ENCODE results near the gene MTIF2.
"Not testable (repeated sequence)": the region's sequence is repeated elsewhere in the genome, so short reads cannot be mapped to it uniquely, and the experiment has no call there.

MTIF2 gene

GRCh38 chr2:55200416-55200815 is 68.6 kb downstream of the MTIF2 start:
- no peak overlapping the region for H3K4me2 ChIP-seq (ENCODE audit: insufficient read depth, low read length, poor library complexity, severe bottlenecking)
- H4K8ac ChIP-seq (ENCODE audit: low read depth, low read length) = no peak overlapping the region
- H2BK15ac ChIP-seq (ENCODE audit: low read length) = no peak overlapping the region
- H3K4me1 ChIP-seq (ENCODE audit: control insufficient read depth in 2 of 2, insufficient read depth in 1 of 2, low read depth in 1 of 2, low read length in 2 of 2) = no peaks in the 10 kb centered on the region
- H2BK120ac ChIP-seq (ENCODE audit: low read depth, low read length) = no peak overlapping the region
- no peak overlapping the region for H3K27ac ChIP-seq (replicated peaks; ENCODE audit: low read length)
- no peak overlapping the region for H3K9ac ChIP-seq (ENCODE audit: low read depth, low read length, poor library complexity)
- H2AK5ac ChIP-seq (ENCODE audit: low read depth, low read length) = no peak overlapping the region
- no peak overlapping the region for H3K4ac ChIP-seq (ENCODE audit: low read length)
- H2AFZ ChIP-seq (ENCODE audit: low read length) = no peak overlapping the region
- no peak overlapping the region for H3K23ac ChIP-seq (ENCODE audit: low read depth, low read length, poor library complexity)
- peaks cover 2 to 79% of the 10 kb centered on the region in 2 donors for H3K36me3 ChIP-seq (replicated peaks in 1 of 2; ENCODE audit: control insufficient read depth in 2 of 2, insufficient read depth in 2 of 2, low read length in 2 of 2)
- no peak overlapping the region for H3K14ac ChIP-seq (ENCODE audit: low read length)
- no peak for DNase-seq (ENCODE audit: low spot score)
- H2BK5ac ChIP-seq (ENCODE audit: low read length) = no peak overlapping the region
- no CpG with 5 or more reads among the region's 1 CpG for WGBS, 2 donors (ENCODE audit: extremely low coverage in 2 of 2, insufficient read length in 2 of 2, insufficient replicate concordance in 1 of 2)
- H3K4me3 ChIP-seq (ENCODE audit: low read length in 2 of 2) = no peak overlapping the region
- no peak overlapping the region for H4K91ac ChIP-seq (ENCODE audit: low read depth, low read length, poor library complexity)
- no peaks in the 10 kb centered on the region for H3K27me3 ChIP-seq (ENCODE audit: control insufficient read depth in 3 of 3, insufficient read depth in 3 of 3, low read depth in 1 of 3, low read length in 3 of 3)
- no peaks in the 10 kb centered on the region for H3K79me1 ChIP-seq (ENCODE audit: low read depth, low read length)
- peaks cover 0 to 37% of the 10 kb centered on the region in 2 donors for H3K9me3 ChIP-seq (replicated peaks in 1 of 2; ENCODE audit: control insufficient read depth in 2 of 2, insufficient read depth in 1 of 2, low read depth in 1 of 2, low read length in 2 of 2)
- no peak overlapping the region for H2BK12ac ChIP-seq (ENCODE audit: low read length)
- no peak overlapping the region for H3K18ac ChIP-seq (ENCODE audit: low read length)

DNA sequence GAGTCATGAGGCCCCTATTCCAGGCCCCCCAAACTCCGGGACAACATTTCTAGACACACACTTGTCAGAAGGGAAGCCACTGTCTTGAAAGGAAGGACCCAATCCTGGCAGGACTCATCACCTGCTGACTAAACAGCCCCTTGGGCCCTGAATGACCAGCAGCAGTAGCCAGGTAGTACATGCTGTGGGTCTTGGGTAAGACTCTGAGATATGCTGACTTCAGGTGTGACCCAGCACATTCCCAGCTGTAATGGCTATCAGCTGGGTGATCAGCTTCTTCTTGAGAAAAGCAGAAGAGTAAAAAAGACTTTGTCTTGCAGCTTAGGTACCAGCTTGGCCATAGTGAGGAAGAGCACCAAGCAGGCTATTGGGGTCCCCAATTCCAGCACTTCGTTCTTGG is 72.5 kb downstream of the MTIF2 start:
- Histone ChIP-seq H3K27ac (replicated peaks; ENCODE audit: low read length) (no peak overlapping the region), H3K79me1 (ENCODE audit: low read depth, low read length) (no peaks in the 10 kb centered on the region), H2BK120ac (ENCODE audit: low read depth, low read length) (no peak overlapping the region), H3K18ac (ENCODE audit: low read length) (no peak overlapping the region), H3K9ac (ENCODE audit: low read depth, low read length, poor library complexity) (no peak overlapping the region), H3K9me3 (replicated peaks in 1 of 2; ENCODE audit: control insufficient read depth in 2 of 2, insufficient read depth in 1 of 2, low read depth in 1 of 2, low read length in 2 of 2) (peaks cover 0 to 16% of the 10 kb centered on the region in 2 donors), H3K27me3 (ENCODE audit: control insufficient read depth in 3 of 3, insufficient read depth in 3 of 3, low read depth in 1 of 3, low read length in 3 of 3) (no peaks in the 10 kb centered on the region), H3K4me1 (ENCODE audit: control insufficient read depth in 2 of 2, insufficient read depth in 1 of 2, low read depth in 1 of 2, low read length in 2 of 2) (no peaks in the 10 kb centered on the region), H3K14ac (ENCODE audit: low read length) (no peak overlapping the region), H3K36me3 (replicated peaks in 1 of 2; ENCODE audit: control insufficient read depth in 2 of 2, insufficient read depth in 2 of 2, low read length in 2 of 2) (peaks cover 2 to 68% of the 10 kb centered on the region in 2 donors), H3K4me3 (ENCODE audit: low read length in 2 of 2) (no peak overlapping the region), H2AFZ (ENCODE audit: low read length) (no peak overlapping the region), H3K4ac (ENCODE audit: low read length) (no peak overlapping the region), H4K8ac (ENCODE audit: low read depth, low read length) (no peak overlapping the region), H2AK5ac (ENCODE audit: low read depth, low read length) (no peak overlapping the region), H3K23ac (ENCODE audit: low read depth, low read length, poor library complexity) (no peak overlapping the region), H2BK15ac (ENCODE audit: low read length) (no peak overlapping the region), H4K91ac (ENCODE audit: low read depth, low read length, poor library complexity) (no peak overlapping the region), H3K4me2 (ENCODE audit: insufficient read depth, low read length, poor library complexity, severe bottlenecking) (no peak overlapping the region), H2BK5ac (ENCODE audit: low read length) (no peak overlapping the region), H2BK12ac (ENCODE audit: low read length) (no peak overlapping the region)
- no peak for DNase-seq (ENCODE audit: low spot score)
- no CpG with 5 or more reads among the region's 2 CpGs for whole genome bisulfite sequencing, 2 donors (ENCODE audit: extremely low coverage in 2 of 2, insufficient read length in 2 of 2, insufficient replicate concordance in 1 of 2)

GRCh38 chr2:55191888-55192287 is 77.1 kb downstream of the MTIF2 start:
- whole genome bisulfite sequencing, 2 donors (ENCODE audit: extremely low coverage in 2 of 2, insufficient read length in 2 of 2, insufficient replicate concordance in 1 of 2) = no CpG with 5 or more reads among the region's 2 CpGs
- H3K27me3 ChIP-seq (ENCODE audit: control insufficient read depth in 3 of 3, insufficient read depth in 3 of 3, low read depth in 1 of 3, low read length in 3 of 3); H3K18ac ChIP-seq (ENCODE audit: low read length); H3K4me1 ChIP-seq (ENCODE audit: control insufficient read depth in 2 of 2, insufficient read depth in 1 of 2, low read depth in 1 of 2, low read length in 2 of 2); H4K91ac ChIP-seq (ENCODE audit: low read depth, low read length, poor library complexity); H3K4ac ChIP-seq (ENCODE audit: low read length); H2BK12ac ChIP-seq (ENCODE audit: low read length); H3K79me1 ChIP-seq (ENCODE audit: low read depth, low read length); H3K14ac ChIP-seq (ENCODE audit: low read length); H3K23ac ChIP-seq (ENCODE audit: low read depth, low read length, poor library complexity); H2BK5ac ChIP-seq (ENCODE audit: low read length); H4K8ac ChIP-seq (ENCODE audit: low read depth, low read length); H2BK15ac ChIP-seq (ENCODE audit: low read length); H3K9ac ChIP-seq (ENCODE audit: low read depth, low read length, poor library complexity); H2AFZ ChIP-seq (ENCODE audit: low read length); H2BK120ac ChIP-seq (ENCODE audit: low read depth, low read length); DNase-seq (ENCODE audit: low spot score); H3K4me2 ChIP-seq (ENCODE audit: insufficient read depth, low read length, poor library complexity, severe bottlenecking); H3K9me3 ChIP-seq (replicated peaks in 1 of 2; ENCODE audit: control insufficient read depth in 2 of 2, insufficient read depth in 1 of 2, low read depth in 1 of 2, low read length in 2 of 2); H2AK5ac ChIP-seq (ENCODE audit: low read depth, low read length); H3K27ac ChIP-seq (replicated peaks; ENCODE audit: low read length); H3K4me3 ChIP-seq (ENCODE audit: low read length in 2 of 2): not testable (repeated sequence)
- H3K36me3 ChIP-seq (replicated peaks in 1 of 2; ENCODE audit: control insufficient read depth in 2 of 2, insufficient read depth in 2 of 2, low read length in 2 of 2) = peaks cover 2 to 42% of the 10 kb centered on the region in 2 donors

- H2BK120ac ChIP-seq (ENCODE audit: low read depth, low read length); DNase-seq (ENCODE audit: low spot score); H2AK5ac ChIP-seq (ENCODE audit: low read depth, low read length); H4K8ac ChIP-seq (ENCODE audit: low read depth, low read length); H2AFZ ChIP-seq (ENCODE audit: low read length); H3K27me3 ChIP-seq (ENCODE audit: control insufficient read depth in 3 of 3, insufficient read depth in 3 of 3, low read depth in 1 of 3, low read length in 3 of 3); H3K9ac ChIP-seq (ENCODE audit: low read depth, low read length, poor library complexity); H2BK12ac ChIP-seq (ENCODE audit: low read length); H4K91ac ChIP-seq (ENCODE audit: low read depth, low read length, poor library complexity); H3K4me1 ChIP-seq (ENCODE audit: control insufficient read depth in 2 of 2, insufficient read depth in 1 of 2, low read depth in 1 of 2, low read length in 2 of 2); H3K18ac ChIP-seq (ENCODE audit: low read length); H3K36me3 ChIP-seq (replicated peaks in 1 of 2; ENCODE audit: control insufficient read depth in 2 of 2, insufficient read depth in 2 of 2, low read length in 2 of 2); H3K9me3 ChIP-seq (replicated peaks in 1 of 2; ENCODE audit: control insufficient read depth in 2 of 2, insufficient read depth in 1 of 2, low read depth in 1 of 2, low read length in 2 of 2); H3K23ac ChIP-seq (ENCODE audit: low read depth, low read length, poor library complexity); H3K79me1 ChIP-seq (ENCODE audit: low read depth, low read length); H3K4me3 ChIP-seq (ENCODE audit: low read length in 2 of 2); H3K4me2 ChIP-seq (ENCODE audit: insufficient read depth, low read length, poor library complexity, severe bottlenecking); H3K27ac ChIP-seq (replicated peaks; ENCODE audit: low read length); H3K4ac ChIP-seq (ENCODE audit: low read length); H2BK15ac ChIP-seq (ENCODE audit: low read length); H3K14ac ChIP-seq (ENCODE audit: low read length); H2BK5ac ChIP-seq (ENCODE audit: low read length): not testable (repeated sequence)
- WGBS, 2 donors (ENCODE audit: extremely low coverage in 2 of 2, insufficient read length in 2 of 2, insufficient replicate concordance in 1 of 2) = no CpG with 5 or more reads among the region's 8 CpGs
Observed at GRCh38 chr2:55186837-55187236, 82.2 kb downstream of the MTIF2 start.

Measured in neuronal stem cell (in vitro differentiated cells).